ENCODE data around the gene CDS1.
"Not testable (repeated sequence)": the region's sequence is repeated elsewhere in the genome, so short reads cannot be mapped to it uniquely, and the experiment has no call there.

The CDS1 gene

DNA sequence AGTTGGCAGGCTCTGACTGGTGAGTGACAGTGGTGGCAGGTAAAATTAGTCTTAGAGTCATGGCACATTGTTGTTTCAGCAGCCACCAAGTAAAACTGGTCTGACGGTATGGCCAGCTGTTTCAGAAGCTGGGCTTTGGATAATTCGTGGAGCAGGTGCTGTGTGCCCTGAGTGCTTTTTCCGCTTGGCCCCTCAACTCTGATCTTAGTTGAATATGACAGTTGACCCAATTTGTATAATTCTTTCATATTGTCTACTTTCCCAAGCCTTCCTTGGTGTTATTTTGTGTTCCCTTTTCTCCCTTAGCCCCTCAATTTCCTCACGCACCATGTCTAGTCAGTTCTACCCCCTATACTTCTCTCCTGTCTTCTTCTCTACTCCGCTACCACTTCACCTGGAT lies 32.0 kb downstream of the CDS1 start:
- peak; percentile 85 for DNase-seq

DNA sequence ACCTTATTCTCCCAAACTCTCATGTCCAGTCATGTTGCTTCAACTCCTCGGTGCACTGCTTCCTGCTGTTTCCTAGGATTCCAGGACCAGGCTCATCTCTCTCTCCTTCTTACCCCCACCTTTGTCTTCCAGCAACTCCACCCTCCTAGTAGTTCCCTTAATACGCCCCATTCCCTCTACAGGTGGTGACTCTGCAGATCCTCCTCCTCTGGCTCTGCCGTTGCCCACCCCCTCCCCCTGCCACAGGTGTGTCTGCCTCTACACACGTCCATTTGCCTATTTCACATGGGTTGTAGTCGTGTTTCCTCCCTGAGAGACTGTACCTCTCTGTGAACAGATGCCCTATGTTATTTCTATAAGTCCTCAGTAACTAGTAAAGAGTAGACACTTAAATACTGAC lies 32.4 kb downstream of the CDS1 start:
- no peak for DNase-seq

- DNase-seq, result no peak
Observed at GRCh38 chr4:84622959-84623358, 40.0 kb downstream of the CDS1 start.

GRCh38 chr4:84623661-84624060 lies 40.7 kb downstream of the CDS1 start:
- no peak for DNase-seq

GRCh38 chr4:84626673-84627072 lies 43.7 kb downstream of the CDS1 start:
- DNase-seq, result no peak

GRCh38 chr4:84631573-84631972 lies 48.6 kb downstream of the CDS1 start:
- DNase-seq, result no peak

DNA sequence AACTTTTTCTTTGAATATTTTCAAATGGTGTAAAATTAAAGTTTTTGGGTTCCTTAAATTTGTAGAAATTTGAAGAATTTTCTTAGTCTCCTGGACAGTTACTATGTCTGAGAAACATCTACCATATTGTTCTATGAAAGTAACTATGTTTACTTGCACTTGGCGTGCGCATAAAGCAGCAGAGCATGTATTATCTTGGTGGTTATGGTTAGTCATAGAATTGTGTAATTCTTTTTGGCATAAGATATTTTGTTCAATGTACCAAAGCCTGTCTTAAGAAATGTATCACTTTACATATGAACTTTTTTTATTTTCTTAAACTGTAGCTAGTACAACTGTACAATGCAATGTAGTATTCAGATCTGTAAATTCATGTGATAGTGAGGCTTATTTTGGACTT lies 49.2 kb downstream of the CDS1 start:
- DNase-seq, result no peak

- no peak for DNase-seq
Observed at GRCh38 chr4:84634961-84635360, 52.0 kb downstream of the CDS1 start.

DNA sequence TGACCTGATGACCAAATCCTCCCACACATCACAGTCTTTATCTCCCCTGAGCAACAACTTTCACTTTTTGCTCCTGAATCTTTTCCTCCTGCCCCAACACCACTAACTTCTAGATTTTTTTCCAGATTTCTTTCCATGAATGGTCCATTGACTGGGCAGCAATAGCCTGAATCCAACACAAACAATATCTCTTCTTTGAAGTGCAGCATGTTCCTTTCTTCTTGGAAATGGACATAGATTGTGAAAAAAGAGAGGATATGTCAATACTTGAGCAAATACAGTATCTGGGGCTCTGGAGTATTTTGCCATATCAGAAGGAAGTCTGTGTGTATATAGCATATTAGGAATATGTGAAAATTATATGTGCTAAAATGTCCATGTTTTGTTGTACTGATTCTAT lies 55.2 kb downstream of the CDS1 start:
- no peak for DNase-seq

- no peak for DNase-seq
Observed at GRCh38 chr4:84639145-84639544, 56.2 kb downstream of the CDS1 start.

GRCh38 chr4:84644087-84644486 lies 61.2 kb downstream of the CDS1 start:
- no peak for DNase-seq

- DNase-seq, result no peak
Observed at GRCh38 chr4:84647312-84647884, 64.5 kb downstream of the CDS1 start.

GRCh38 chr4:84648178-84648577 lies 65.3 kb downstream of the CDS1 start:
- DNase-seq, result no peak

DNA sequence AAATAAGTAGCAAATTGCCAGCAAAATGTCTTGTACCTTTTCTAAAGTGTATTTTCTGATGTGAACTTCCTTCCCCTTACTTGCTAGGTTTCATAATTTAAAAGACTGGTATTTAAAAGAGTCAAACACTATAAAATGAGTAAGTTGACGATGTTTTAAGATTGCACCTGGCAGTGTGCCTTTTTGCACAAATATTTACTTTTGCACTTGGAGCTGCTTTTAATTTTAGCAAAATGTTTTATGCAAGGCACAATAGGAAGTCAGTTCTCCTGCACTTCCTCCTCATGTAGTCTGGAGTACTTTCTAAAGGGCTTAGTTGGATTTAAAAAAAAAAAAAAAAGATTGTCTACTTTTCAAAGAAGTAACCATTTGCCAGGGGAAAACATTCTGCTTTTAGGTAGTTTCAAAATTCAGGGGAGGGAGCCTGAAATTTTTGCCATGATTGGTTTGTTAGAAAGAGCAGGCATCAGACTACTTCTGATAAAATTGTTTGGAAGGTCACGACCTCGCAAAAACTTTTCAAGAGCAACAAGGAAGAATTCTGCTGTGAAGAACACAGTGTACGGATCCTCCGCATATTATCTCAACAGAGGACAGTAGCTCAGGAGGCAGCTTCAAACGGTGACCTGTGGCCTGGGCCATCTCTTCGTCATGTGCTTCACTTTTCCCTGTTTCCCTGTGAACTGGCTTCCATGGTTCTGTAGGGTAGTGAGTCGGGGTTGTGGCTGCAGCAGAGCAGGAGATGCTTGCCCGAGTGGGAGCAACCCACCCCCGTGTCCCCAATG lies 66.1 kb downstream of the CDS1 start:
- no peak for DNase-seq

GRCh38 chr4:84651499-84651898 lies 68.6 kb downstream of the CDS1 start:
- no peak for DNase-seq

DNA sequence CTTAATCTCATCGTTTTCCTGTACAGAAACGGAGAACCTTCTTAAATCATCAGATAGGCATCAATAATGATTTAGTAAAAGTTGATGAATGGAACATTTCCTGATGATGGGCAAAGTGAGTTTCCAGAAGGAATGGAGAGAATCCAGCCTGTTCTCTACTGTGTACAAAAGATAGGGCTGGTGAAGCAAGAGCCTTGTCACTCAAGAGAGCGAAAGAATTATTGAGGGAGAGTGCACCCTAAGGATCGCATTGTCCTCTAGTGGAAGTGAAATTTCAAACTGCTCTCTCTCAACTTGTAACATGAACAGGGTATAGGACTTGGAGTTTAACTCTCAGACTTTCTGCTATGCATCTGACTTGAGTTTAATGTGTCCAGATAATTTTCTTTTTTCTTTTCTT lies 69.6 kb downstream of the CDS1 start:
- DNase-seq, result no peak

DNA sequence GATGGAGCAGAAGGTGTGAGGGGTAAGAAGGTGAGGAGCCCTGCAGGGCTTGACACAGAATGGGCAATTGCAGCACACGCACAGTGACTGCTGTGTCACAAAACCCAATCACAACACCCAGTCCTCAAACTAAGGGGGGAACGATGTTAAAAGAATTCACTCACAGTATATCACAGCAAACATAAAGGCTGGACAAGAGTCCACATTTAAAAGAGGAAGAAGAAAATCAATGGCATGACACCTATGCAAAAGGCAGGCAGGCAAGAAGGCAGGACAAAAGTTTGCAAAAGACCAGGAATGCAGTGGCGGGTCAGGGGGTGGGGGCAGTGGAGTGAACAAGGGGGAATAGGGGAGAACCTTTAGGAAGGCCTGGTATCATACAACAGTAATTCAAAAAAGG lies 77.7 kb downstream of the CDS1 start:
- DNase-seq, result no peak

- no peak for DNase-seq
Observed at GRCh38 chr4:84661191-84661939, 78.4 kb downstream of the CDS1 start.

- not testable (repeated sequence) for DNase-seq
Observed at GRCh38 chr4:84664767-84665166, 81.8 kb downstream of the CDS1 start.

DNA sequence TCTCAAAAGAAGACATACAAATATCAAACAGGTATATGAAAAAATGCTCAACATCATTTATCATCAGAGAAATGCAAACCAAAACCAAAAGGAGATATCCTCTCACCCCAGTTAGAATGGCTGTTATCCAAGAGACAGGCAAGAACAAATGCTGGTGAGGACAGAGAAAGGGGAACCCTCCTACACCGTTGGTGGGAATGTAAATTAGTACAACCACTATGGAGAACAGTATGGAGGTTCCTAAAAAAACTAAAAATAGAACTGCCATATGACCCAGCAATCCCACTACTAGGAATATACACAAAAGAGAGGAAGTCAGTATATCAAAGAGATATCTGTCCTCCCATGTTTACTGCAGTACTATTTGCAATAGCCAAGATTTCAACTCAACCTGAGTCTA lies 83.5 kb downstream of the CDS1 start:
- no peak for DNase-seq

- no peak for DNase-seq
Observed at GRCh38 chr4:84669201-84669600, 86.3 kb downstream of the CDS1 start.

GRCh38 chr4:84672177-84672576 lies 89.2 kb downstream of the CDS1 start:
- no peak for DNase-seq

DNA sequence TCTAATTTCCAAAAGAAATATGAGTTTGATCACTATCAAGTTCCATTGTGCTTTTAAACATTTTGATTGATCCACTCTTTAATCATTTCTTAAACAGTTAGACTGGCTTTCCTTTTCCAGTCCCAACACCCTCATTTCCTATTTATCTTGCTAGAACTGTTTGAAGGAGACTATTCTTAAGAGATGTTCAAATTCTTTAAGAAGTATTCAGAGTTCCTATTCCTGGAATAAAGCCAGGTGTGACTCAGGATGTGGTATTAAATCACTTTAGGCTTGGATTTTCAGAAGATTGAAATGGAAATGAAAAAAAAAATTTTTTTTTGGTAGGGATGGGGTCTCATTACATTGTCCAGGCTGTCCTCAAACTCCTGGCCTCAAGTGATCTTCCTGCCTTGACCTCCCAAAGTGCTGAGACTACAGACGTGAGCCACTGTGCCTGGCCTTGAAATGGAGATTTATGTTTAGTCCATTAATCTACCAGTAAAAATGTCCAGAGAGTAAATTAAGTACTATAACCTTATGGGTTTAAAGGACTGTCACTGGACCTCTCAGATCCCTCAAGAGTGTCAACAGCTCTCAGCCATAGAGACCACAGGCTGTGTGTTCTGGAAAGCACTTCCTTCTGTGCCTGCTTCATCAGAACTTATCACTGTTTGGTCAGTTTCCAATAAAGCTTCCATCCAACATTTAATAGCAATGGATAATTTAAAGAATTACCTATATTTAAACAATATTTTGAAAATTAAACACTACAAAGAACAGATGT lies 90.7 kb downstream of the CDS1 start:
- DNase-seq, result no peak
